ENCODE results near the gene NACC1.

DNA sequence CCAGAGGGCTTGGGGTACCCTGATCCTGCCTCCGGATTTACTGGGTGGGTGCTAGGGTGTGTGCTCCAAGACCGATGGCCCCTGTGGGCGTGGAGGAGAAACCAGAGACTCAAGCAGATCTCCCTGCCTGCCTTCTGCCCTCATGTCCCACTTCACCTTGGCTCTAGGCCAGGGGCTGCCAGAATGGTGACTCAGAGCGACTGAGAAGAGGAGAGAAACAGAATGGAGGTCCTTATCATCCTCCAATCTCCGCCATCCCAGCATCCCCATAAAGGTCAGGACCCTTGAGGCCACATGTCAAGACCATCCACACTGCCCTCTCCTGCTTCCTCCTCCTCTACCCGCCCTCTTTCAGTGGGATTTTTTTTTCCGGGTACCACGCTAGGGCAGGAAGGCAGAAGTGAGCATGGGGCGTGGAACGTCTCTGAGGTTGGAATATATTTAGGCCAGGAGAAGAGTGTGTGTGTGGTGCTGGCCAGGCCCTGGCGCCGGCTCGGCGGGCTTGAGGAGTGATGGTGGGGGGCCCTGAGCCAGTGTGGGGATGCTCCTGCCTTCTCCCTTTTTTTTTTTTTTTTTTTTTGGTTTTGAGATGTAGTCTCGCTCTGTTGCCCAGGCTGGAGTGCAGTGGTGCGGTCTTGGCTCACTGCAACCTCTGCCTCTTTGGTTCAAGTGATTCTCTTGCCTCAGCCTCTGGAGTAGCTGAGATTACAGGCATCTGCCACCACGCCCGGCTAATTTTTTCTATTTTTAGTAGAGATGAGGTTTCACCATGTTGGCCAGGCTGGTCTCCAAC lies 54.5 kb downstream of the NACC1 start:
- TF ChIP-seq, protein P1, sequence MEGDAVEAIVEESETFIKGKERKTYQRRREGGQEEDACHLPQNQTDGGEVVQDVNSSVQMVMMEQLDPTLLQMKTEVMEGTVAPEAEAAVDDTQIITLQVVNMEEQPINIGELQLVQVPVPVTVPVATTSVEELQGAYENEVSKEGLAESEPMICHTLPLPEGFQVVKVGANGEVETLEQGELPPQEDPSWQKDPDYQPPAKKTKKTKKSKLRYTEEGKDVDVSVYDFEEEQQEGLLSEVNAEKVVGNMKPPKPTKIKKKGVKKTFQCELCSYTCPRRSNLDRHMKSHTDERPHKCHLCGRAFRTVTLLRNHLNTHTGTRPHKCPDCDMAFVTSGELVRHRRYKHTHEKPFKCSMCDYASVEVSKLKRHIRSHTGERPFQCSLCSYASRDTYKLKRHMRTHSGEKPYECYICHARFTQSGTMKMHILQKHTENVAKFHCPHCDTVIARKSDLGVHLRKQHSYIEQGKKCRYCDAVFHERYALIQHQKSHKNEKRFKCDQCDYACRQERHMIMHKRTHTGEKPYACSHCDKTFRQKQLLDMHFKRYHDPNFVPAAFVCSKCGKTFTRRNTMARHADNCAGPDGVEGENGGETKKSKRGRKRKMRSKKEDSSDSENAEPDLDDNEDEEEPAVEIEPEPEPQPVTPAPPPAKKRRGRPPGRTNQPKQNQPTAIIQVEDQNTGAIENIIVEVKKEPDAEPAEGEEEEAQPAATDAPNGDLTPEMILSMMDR (optimal IDR thresholded peaks at IDR 0.05 in 1 of 3, IDR thresholded peaks at IDR 0.05 in 1 of 3, conservative IDR thresholded peaks at IDR 0.05 in 1 of 3; ENCODE audit: extremely low read depth in 1 of 3, insufficient read depth in 2 of 3, low read length in 3 of 3): no peak
- no peak for TF ChIP-seq EZH2 (IDR thresholded peaks at IDR 0.05; ENCODE audit: low read length)
